SK-N-SH treated with all-trans-retinoic acid at 6 μM for 48 hours (cell line): ENCODE measurements around the gene CEP131.
A peak's percentile ranks its signal among the peaks of the same experiment; 100 is the strongest.

Source experiments
- ATAC-seq: fragments of 200-7000 bp; cut with Tn5 transposase; 3 replicates; pipeline ENCODE4 v1.9.1; 2020; ENCODE audit warnings: mild to moderate bottlenecking, moderate library complexity
- ARNTL ChIP-seq: fragments of 450-650 bp; formaldehyde crosslinking; IDR thresholded peaks from 2 replicates; pipeline ENCODE4 v1.5.0; 2020; ENCODE audit warnings: low read depth, mild to moderate bottlenecking, moderate library complexity, borderline replicate concordance
- BACH2 ChIP-seq: fragments of 250-450 bp; sonication (Bioruptor Pico); IDR thresholded peaks from 2 replicates; pipeline ENCODE4 v1.9.0; 2021; ENCODE audit warnings: mild to moderate bottlenecking, borderline replicate concordance
- CREB5 ChIP-seq: fragments of 250-450 bp; sonication (Bioruptor Pico); IDR thresholded peaks from 2 replicates; pipeline ENCODE4 v1.5.1; 2020; ENCODE audit warnings: low read depth, mild to moderate bottlenecking, moderate library complexity
- CSDC2 ChIP-seq: fragments of 250-450 bp; sonication (Bioruptor Pico); IDR thresholded peaks from 2 replicates; pipeline ENCODE4 v1.5.0; 2020; ENCODE audit warnings: mild to moderate bottlenecking, moderate library complexity
- ESRRG ChIP-seq: fragments of 250-450 bp; sonication (Bioruptor Pico); IDR thresholded peaks from 2 replicates; pipeline ENCODE4 v1.6.1; 2021; ENCODE audit warnings: mild to moderate bottlenecking
- GLIS3 ChIP-seq: fragments of 250-450 bp; sonication (Bioruptor Pico); IDR thresholded peaks from 2 replicates; pipeline ENCODE4 v1.5.0; 2020; ENCODE audit warnings: mild to moderate bottlenecking, moderate library complexity
- ISL1 ChIP-seq: fragments of 250-450 bp; sonication (Bioruptor Pico); IDR thresholded peaks from 2 replicates; pipeline ENCODE4 v2.1.2; 2022; ENCODE audit warnings: mild to moderate bottlenecking, moderate library complexity
- OSR1 ChIP-seq: fragments of 250-450 bp; sonication (Bioruptor Pico); IDR thresholded peaks from 2 replicates; pipeline ENCODE4 v1.8.0; 2022; ENCODE audit warnings: moderate library complexity, mild to moderate bottlenecking, inconsistent platforms
- POU6F1 ChIP-seq: fragments of 250-450 bp; sonication (Bioruptor Pico); IDR thresholded peaks from 2 replicates; pipeline ENCODE4 v1.8.0; 2021; ENCODE audit warnings: low read depth, mild to moderate bottlenecking, moderate library complexity, borderline replicate concordance
- PPARA ChIP-seq: fragments of 250-450 bp; sonication (Bioruptor Pico); IDR thresholded peaks from 2 replicates; pipeline ENCODE4 v1.5.0; 2020; ENCODE audit warnings: mild to moderate bottlenecking, borderline replicate concordance
- RARB ChIP-seq: fragments of 250-450 bp; sonication (Bioruptor Pico); IDR thresholded peaks from 2 replicates; pipeline ENCODE4 v1.8.0; 2021; ENCODE audit warnings: mild to moderate bottlenecking, moderate library complexity
- SNAI2 ChIP-seq: fragments of 250-450 bp; sonication (Bioruptor Pico); IDR thresholded peaks from 2 replicates; pipeline ENCODE4 v1.5.0; 2020; ENCODE audit warnings: mild to moderate bottlenecking, moderate library complexity
- TOX ChIP-seq: fragments of 250-450 bp; sonication (Bioruptor Pico); IDR thresholded peaks from 2 replicates; pipeline ENCODE4 v1.8.0; 2021; ENCODE audit warnings: mild to moderate bottlenecking, moderate library complexity, borderline replicate concordance
- TSHZ2 ChIP-seq: fragments of 250-450 bp; sonication (Bioruptor Pico); IDR thresholded peaks from 2 replicates; pipeline ENCODE4 v1.5.0; 2020; ENCODE audit warnings: mild to moderate bottlenecking, moderate library complexity
- ZC3H10 ChIP-seq: fragments of 250-450 bp; sonication (Bioruptor Pico); IDR thresholded peaks from 2 replicates; pipeline ENCODE4 v1.5.1; 2021; ENCODE audit warnings: mild to moderate bottlenecking, moderate library complexity
- ZNF565 ChIP-seq: fragments of 450-650 bp; formaldehyde crosslinking; conservative IDR thresholded peaks from 2 replicates; pipeline ENCODE4 v1.5.0; 2020; ENCODE audit warnings: low read depth, mild to moderate bottlenecking, moderate library complexity
- ZNF70 ChIP-seq: fragments of 450-650 bp; formaldehyde crosslinking; IDR thresholded peaks from 2 replicates; pipeline ENCODE4 v1.5.0; 2020; ENCODE audit warnings: mild to moderate bottlenecking, moderate library complexity
- ZNF8 ChIP-seq: fragments of 450-650 bp; formaldehyde crosslinking; IDR thresholded peaks from 2 replicates; pipeline ENCODE4 v1.5.0; 2020; ENCODE audit warnings: mild to moderate bottlenecking, moderate library complexity
- TF ChIP-seq, protein P1 (sequence below): fragments of 250-450 bp; sonication (Bioruptor Pico); IDR thresholded peaks from 2 replicates; pipeline ENCODE4 v1.5.1; 2021; ENCODE audit warnings: mild to moderate bottlenecking, moderate library complexity
- TF ChIP-seq, protein P2 (sequence below): fragments of 250-450 bp; sonication (Bioruptor Pico); IDR thresholded peaks from 2 replicates; pipeline ENCODE4 v1.8.0; 2020; ENCODE audit warnings: mild to moderate bottlenecking, moderate library complexity, borderline replicate concordance

Gene CEP131

DNA sequence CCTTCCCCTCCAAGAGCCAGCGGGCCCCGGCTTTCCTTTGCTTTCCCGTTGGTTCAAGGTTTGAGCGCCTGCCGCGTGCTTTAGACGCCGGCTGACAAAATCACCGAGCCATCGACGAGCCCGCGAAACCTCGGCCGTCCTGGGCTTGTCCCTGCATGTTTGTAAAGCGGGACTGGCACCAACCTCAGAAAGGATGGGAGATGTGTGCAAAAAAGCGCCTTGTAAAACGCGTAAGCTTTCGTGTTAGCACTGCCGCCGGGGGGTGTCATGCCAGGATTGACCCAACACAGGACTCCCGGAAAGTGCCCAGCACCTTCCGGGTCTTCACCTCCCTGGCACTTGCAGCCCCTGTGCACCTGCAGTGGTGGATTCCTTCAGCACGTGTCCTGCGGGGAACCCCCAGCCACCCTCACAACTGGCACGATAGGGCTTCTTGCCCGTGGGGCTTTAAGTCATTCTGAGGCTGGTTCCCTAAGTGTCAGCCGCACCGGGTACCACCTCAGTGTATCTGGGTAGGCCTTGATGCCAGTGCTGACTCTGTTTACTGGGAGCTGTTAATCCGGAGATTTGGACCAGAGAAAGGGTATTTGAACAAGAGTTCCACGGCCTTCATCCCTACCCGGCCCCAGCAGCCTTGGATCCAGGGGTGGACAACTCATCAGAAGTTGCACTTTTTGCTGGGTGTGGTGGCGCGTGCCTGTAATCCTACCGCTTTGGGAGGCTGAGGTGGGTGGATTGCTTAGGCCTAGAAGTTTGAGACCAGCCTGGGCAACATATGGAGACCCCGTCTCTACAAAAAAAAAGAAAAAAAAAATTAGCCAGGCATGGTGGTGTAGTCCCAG is 17.2 kb upstream of the CEP131 start (continued):
- TF ChIP-seq ZNF8 (CRISPR knock-in tag) = no peak
- TF ChIP-seq, all 23 proteins: peak for 0

- ATAC-seq = peak; percentile 97
- TF ChIP-seq, protein P1, sequence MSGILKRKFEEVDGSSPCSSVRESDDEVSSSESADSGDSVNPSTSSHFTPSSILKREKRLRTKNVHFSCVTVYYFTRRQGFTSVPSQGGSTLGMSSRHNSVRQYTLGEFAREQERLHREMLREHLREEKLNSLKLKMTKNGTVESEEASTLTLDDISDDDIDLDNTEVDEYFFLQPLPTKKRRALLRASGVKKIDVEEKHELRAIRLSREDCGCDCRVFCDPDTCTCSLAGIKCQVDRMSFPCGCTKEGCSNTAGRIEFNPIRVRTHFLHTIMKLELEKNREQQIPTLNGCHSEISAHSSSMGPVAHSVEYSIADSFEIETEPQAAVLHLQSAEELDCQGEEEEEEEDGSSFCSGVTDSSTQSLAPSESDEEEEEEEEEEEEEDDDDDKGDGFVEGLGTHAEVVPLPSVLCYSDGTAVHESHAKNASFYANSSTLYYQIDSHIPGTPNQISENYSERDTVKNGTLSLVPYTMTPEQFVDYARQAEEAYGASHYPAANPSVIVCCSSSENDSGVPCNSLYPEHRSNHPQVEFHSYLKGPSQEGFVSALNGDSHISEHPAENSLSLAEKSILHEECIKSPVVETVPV (CRISPR knock-in tag) = no peak
- TF ChIP-seq SNAI2 (CRISPR knock-in tag) (peak; percentile 54; the same call in 1 of the 2 replicates), BACH2 (CRISPR knock-in tag) (no peak), TSHZ2 (CRISPR knock-in tag) (no peak), ISL1 (CRISPR knock-in tag) (no peak), PPARA (CRISPR knock-in tag) (no peak)
- TF ChIP-seq, all 23 proteins: peak for 1
These were observed 16.3 kb upstream of the CEP131 start, which contains the start of the genes NDUFAF8 and TEPSIN for GRCh38 chr17:81238815-81239713. TSS of gene NDUFAF8 (plus strand) at chr17:81239318. CDS start at chr17:81239364, 46 bp downstream. TSS of gene TEPSIN (minus strand) at chr17:81239055. CDS start at chr17:81239033, 22 bp downstream.

GRCh38 chr17:81238490-81238814 is 15.7 kb upstream of the CEP131 start:
- ATAC-seq = peak; percentile 0; the same call in 2 of the 3 replicates

More at GRCh38 chr17:81238490-81238814, 15.7 kb upstream of the CEP131 start:
- TF ChIP-seq CSDC2 = no peak
- TF ChIP-seq PPARA (CRISPR knock-in tag) = no peak
- TF ChIP-seq GLIS3 (CRISPR knock-in tag) = no peak
- TF ChIP-seq OSR1 (CRISPR knock-in tag) = no peak
- TF ChIP-seq ESRRG = no peak
- TF ChIP-seq TOX (CRISPR knock-in tag) = no peak
- TF ChIP-seq, protein P1 (CRISPR knock-in tag) = no peak
- TF ChIP-seq, protein P2, sequence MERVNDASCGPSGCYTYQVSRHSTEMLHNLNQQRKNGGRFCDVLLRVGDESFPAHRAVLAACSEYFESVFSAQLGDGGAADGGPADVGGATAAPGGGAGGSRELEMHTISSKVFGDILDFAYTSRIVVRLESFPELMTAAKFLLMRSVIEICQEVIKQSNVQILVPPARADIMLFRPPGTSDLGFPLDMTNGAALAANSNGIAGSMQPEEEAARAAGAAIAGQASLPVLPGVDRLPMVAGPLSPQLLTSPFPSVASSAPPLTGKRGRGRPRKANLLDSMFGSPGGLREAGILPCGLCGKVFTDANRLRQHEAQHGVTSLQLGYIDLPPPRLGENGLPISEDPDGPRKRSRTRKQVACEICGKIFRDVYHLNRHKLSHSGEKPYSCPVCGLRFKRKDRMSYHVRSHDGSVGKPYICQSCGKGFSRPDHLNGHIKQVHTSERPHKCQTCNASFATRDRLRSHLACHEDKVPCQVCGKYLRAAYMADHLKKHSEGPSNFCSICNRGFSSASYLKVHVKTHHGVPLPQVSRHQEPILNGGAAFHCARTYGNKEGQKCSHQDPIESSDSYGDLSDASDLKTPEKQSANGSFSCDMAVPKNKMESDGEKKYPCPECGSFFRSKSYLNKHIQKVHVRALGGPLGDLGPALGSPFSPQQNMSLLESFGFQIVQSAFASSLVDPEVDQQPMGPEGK (CRISPR knock-in tag) = no peak
- no peak for TF ChIP-seq ZNF565 (CRISPR knock-in tag)
- TF ChIP-seq ZC3H10 = no peak
- no peak for TF ChIP-seq ARNTL (CRISPR knock-in tag)
- TF ChIP-seq TSHZ2 (CRISPR knock-in tag) = no peak
- no peak for TF ChIP-seq SNAI2 (CRISPR knock-in tag)
- no peak for TF ChIP-seq ZNF70 (CRISPR knock-in tag)
- no peak for TF ChIP-seq ISL1 (CRISPR knock-in tag)
- TF ChIP-seq RARB (CRISPR knock-in tag) = no peak
- TF ChIP-seq BACH2 (CRISPR knock-in tag) = no peak
- no peak for TF ChIP-seq POU6F1
- no peak for TF ChIP-seq CREB5 (CRISPR knock-in tag)
